ENCODE measurements around the gene ALOX15. TPM values are rescaled to one million over a fixed set of nuclear protein-coding genes. Genes with fewer than 3 reads are reported as not detected.

The ALOX15 gene
- total RNA-seq, 3 donors from 2014 or later, result 0.10 to 1.7 (median 0.23) TPM

DNA sequence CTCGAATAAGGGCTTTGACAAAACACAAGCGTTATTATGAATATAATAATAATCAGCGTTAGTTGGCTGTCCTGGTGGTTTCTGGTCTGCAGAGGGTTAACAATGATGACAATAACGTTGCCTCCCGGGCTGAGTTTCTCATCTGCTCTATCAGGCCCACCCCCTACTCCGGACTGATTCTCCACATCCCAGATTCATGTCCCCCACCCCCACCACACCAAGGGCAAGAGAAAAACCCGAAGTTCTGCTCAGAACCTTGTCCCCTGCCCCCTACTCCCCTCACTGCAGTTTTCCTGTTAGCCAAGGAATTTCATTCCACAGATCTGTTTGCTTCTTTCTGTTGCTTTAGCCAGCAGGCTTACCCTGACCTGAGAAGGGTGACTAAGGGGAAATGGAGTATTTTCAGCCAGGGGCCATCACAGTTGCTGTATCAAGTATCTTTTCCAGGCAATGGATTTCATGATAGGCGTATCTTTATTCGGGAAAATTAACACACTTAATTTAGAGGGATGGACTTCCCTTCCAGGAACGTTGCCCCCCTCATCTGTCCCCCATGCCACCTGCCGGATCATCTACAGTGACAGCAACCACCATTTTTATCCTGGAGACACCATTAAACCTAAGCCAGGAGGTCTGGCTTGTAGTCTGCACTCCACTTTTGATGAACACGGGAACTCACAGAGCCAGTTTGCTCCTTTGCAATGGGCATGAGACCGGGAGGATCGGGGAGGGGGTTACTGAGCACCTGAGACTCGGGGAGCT lies 23.7 kb downstream of the ALOX15 start:
- intact Hi-C loops (cut with DNase I, micrococcal nuclease), result no loop called here
- Histone ChIP-seq H3K4me1 (ENCODE audit: low read depth) (no peaks in the 10 kb centered on the region), H3K36me3 (ENCODE audit: low read depth) (no peaks in the 10 kb centered on the region), H3K9me3 (no peaks in the 10 kb centered on the region), H3K4me3 (no peak overlapping the region)
- DNase-seq (no peak), ATAC-seq (no peak)
- TF ChIP-seq, protein P1, sequence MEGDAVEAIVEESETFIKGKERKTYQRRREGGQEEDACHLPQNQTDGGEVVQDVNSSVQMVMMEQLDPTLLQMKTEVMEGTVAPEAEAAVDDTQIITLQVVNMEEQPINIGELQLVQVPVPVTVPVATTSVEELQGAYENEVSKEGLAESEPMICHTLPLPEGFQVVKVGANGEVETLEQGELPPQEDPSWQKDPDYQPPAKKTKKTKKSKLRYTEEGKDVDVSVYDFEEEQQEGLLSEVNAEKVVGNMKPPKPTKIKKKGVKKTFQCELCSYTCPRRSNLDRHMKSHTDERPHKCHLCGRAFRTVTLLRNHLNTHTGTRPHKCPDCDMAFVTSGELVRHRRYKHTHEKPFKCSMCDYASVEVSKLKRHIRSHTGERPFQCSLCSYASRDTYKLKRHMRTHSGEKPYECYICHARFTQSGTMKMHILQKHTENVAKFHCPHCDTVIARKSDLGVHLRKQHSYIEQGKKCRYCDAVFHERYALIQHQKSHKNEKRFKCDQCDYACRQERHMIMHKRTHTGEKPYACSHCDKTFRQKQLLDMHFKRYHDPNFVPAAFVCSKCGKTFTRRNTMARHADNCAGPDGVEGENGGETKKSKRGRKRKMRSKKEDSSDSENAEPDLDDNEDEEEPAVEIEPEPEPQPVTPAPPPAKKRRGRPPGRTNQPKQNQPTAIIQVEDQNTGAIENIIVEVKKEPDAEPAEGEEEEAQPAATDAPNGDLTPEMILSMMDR (IDR thresholded peaks at IDR 0.05), result no peak

DNA sequence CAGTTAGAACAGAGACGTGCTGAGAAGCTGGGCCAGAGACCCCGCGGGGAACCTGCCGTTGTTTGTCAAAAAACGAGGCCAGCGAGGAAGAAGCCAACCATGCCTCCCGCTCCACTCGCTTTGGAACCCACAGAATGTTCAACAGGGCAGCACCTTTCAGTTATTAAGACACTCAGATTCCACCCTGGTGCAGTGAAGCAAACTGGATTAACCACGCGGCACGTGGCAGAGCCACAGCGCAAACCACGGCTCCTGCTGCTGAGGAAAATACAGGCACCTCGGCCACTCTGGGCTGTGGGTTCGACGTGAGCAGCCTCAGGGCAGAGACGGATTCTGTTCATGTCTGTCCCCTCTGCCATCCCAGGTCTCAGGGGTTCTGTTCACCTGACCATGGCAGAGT lies 24.4 kb downstream of the ALOX15 start:
- TF ChIP-seq, protein P1 (IDR thresholded peaks at IDR 0.05), result no peak
- Histone ChIP-seq H3K36me3 (ENCODE audit: low read depth) (no peaks in the 10 kb centered on the region), H3K4me1 (ENCODE audit: low read depth) (no peaks in the 10 kb centered on the region), H3K9me3 (no peaks in the 10 kb centered on the region), H3K4me3 (no peak overlapping the region)
- no peak for DNase-seq
- ATAC-seq, result no peak
- intact Hi-C loops (cut with DNase I, micrococcal nuclease), result no loop called here

DNA sequence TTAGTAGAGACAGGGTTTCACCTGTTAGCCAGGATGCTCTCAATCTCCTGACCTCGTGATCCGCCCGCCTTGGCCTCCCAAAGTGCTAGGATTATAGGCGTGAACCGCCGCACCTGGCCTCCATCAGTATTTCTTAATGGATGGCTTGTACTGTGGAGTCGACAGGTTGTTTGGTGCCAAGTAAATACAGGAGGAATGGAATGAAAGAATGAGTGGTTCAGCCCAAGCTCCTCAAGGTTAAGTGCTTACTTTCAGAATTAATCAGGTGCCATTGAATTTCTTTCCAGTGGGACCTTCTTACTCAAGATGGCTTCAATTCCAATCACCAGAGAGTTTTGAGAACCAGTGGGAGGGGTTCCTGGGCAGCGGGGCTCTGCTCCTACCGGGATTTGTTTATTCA lies 25.0 kb downstream of the ALOX15 start:
- ATAC-seq, result no peak
- intact Hi-C loops (cut with DNase I, micrococcal nuclease), result no loop called here

DNA sequence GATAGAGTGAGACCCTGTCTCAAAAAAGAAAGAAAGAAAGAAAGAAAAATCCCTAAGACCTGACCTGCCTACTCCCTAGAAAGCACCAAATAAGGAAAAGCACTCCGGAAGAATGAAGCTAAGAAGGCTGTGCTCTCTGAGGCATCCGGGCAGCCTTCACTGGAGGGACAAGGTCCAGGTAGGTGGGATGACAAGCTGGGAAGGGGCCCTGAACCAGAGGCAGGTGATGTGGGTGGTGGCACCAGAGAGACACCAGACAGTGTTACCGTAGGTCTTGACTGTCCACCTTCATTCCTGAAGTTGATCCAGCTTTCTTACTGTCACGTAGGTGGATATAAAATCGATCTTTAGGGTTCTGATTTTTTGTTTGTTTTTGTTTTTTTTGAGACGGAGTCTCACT lies 30.8 kb downstream of the ALOX15 start:
- DNase-seq (no peak), ATAC-seq (peak; percentile 26)
- Histone ChIP-seq H3K9me3 (no peaks in the 10 kb centered on the region), H3K4me3 (no peak overlapping the region), H3K4me1 (ENCODE audit: low read depth) (no peaks in the 10 kb centered on the region), H3K36me3 (ENCODE audit: low read depth) (no peaks in the 10 kb centered on the region)
- TF ChIP-seq, protein P1 (IDR thresholded peaks at IDR 0.05), result no peak
- intact Hi-C loops (cut with DNase I, micrococcal nuclease), result no loop called here

More for the DNA sequence above, 25.0 kb downstream of the ALOX15 start:
- no peaks in the 10 kb centered on the region for H3K36me3 ChIP-seq (ENCODE audit: low read depth)
- H3K4me1 ChIP-seq (ENCODE audit: low read depth), result no peaks in the 10 kb centered on the region
- H3K4me3 ChIP-seq, result no peak overlapping the region
- TF ChIP-seq, protein P1 (IDR thresholded peaks at IDR 0.05), result no peak
- no peak for DNase-seq
- no peaks in the 10 kb centered on the region for H3K9me3 ChIP-seq

DNA sequence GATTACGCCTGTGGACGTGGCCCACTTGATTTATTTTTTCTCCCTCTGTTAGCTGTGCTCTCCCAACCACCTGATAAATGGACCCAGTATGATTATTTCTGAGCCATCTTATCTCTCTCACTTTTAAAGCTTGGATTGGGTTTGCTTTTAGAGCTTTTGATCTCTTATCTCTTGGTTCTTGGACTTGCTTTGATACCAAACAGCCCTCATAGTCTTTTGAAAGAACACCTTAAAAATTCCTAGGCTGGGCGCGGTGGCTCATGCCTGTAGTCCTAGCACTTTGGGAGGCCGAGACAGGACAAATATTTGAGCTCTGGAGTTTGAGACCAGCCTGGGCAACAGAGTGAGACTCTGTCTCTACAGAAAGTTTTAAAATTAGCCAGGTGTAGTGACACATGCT lies 31.3 kb downstream of the ALOX15 start:
- no peaks in the 10 kb centered on the region for H3K9me3 ChIP-seq
- H3K36me3 ChIP-seq (ENCODE audit: low read depth), result no peaks in the 10 kb centered on the region
- H3K4me1 ChIP-seq (ENCODE audit: low read depth), result no peaks in the 10 kb centered on the region
- no peak for DNase-seq
- ATAC-seq, result peak; percentile 51
- TF ChIP-seq, protein P1 (IDR thresholded peaks at IDR 0.05), result no peak
- no peak overlapping the region for H3K4me3 ChIP-seq
- intact Hi-C loops (cut with DNase I, micrococcal nuclease), result no loop called here

All from mucosa of descending colon (tissue), 3 donors.